HepG2 (cell line): ENCODE results near the gene SLC26A5. TPM values are rescaled to one million over a fixed set of nuclear protein-coding genes. Genes with fewer than 3 reads are reported as not detected.
A peak's percentile ranks its signal among the peaks of the same experiment; 100 is the strongest.

Experiments
- ATAC-seq: fragments of 200-7000 bp; cut with Tn5 transposase; 3 replicates; pipeline ENCODE4 v1.9.1; 2020; ENCODE audit warnings: mild to moderate bottlenecking, moderate library complexity
- BruUV-seq: library from RNA; stranded (reverse); fragments of 400-500 nt; replicated peaks from 2 replicates; lab custom pipeline; 2021; lab: Mats Ljungman, UMichigan
- CTCF ChIA-PET: fragments of 300-600 bp; formaldehyde crosslinking; extraction: SDS; loops from one replicate; lab custom pipeline; 2021; ENCODE audit warnings: low total read pairs, inconsistent platforms, low intra/inter-chr PET ratio; lab: Yijun Ruan, JAX
- POLR2A ChIA-PET: fragments of 350-600 bp; sonication (Branson Sonifier 250); formaldehyde crosslinking; loops from one replicate; lab custom pipeline; 2020; ENCODE audit warnings: antibody characterized with exemption, inconsistent platforms; lab: Yijun Ruan, JAX
- DNase-seq: peaks from one replicate; pipeline ENCODE4 v3.0.0-alpha.2; 2015; ENCODE audit warnings: low spot score
- FAIRE-seq: peaks from 3 replicates; lab custom pipeline; 2011; peaks lifted over from hg19 to GRCh38; lab: Jason Lieb, UNC
- H2AFZ ChIP-seq: one replicate; pipeline ENCODE4 v1.6.1; 2011; ENCODE audit warnings: low read length, inconsistent platforms
- H3K27ac ChIP-seq: fragments of 300-600 bp; 3 replicates; pipeline ENCODE4 v1.8.0; 2011; ENCODE audit warnings: mixed run types, mild to moderate bottlenecking, mixed read lengths, low read length, inconsistent platforms; ENCODE audit not compliant: insufficient read depth; ENCODE audit errors: extremely low read length
- H3K27me3 ChIP-seq, 2 experiments: fragments of 200-600 bp in 1 of 2; 2 replicates in 1 of 2; 3 replicates in 1 of 2; pipeline versions ENCODE4 v1.6.0 to v1.8.0; 2011; ENCODE audit warnings: low read length in 2 of 2, mild to moderate bottlenecking in 2 of 2, moderate library complexity in 2 of 2, inconsistent platforms in 1 of 2; ENCODE audit not compliant: insufficient read depth in 2 of 2, control insufficient read depth in 1 of 2
- H3K36me3 ChIP-seq, 2 experiments: fragments of 200-600 bp in 1 of 2; replicated peaks in 1 of 2; 2 replicates in 1 of 2; 3 replicates in 1 of 2; pipeline versions ENCODE4 v1.5.1 to v1.8.0; 2011; ENCODE audit warnings: low read length in 2 of 2, inconsistent platforms in 1 of 2; ENCODE audit not compliant: insufficient read depth in 2 of 2, control insufficient read depth in 1 of 2
- H3K4me1 ChIP-seq: 2 replicates; pipeline ENCODE4 v1.5.1; 2012; ENCODE audit warnings: low read length, inconsistent platforms; ENCODE audit not compliant: insufficient read depth
- H3K4me2 ChIP-seq: 2 replicates; pipeline ENCODE4 v1.6.0; 2011; ENCODE audit warnings: low read depth, low read length, inconsistent platforms
- H3K4me3 ChIP-seq, 3 experiments: fragments of 200-600 bp in 1 of 3; sonication (generic), shearing (Covaris generic) in 1 of 3; replicated peaks in 1 of 3; 2 replicates each; pipeline ENCODE4 v1.5.1; 2011 to 2016; ENCODE audit warnings: low read length in 3 of 3, inconsistent platforms in 2 of 3, low read depth in 2 of 3, mild to moderate bottlenecking in 2 of 3, control low read depth in 1 of 3, mixed read lengths in 1 of 3; ENCODE audit not compliant: insufficient read depth in 1 of 3
- H3K79me2 ChIP-seq: one replicate; pipeline ENCODE4 v1.6.1; 2011; ENCODE audit warnings: low read length, inconsistent platforms; ENCODE audit not compliant: insufficient read depth
- H3K9ac ChIP-seq: 2 replicates; pipeline ENCODE4 v1.6.0; 2011; ENCODE audit warnings: mild to moderate bottlenecking, low read depth, low read length, inconsistent platforms; ENCODE audit not compliant: insufficient read depth
- H3K9me3 ChIP-seq: 2 replicates; pipeline ENCODE4 v1.5.1; 2012; ENCODE audit warnings: mild to moderate bottlenecking, low read length
- H4K20me1 ChIP-seq: 2 replicates; pipeline ENCODE4 v1.6.0; 2011; ENCODE audit warnings: inconsistent platforms, mild to moderate bottlenecking, low read length, moderate library complexity; ENCODE audit not compliant: insufficient read depth
- CREBL2 ChIP-seq: sonication (generic); formaldehyde crosslinking; IDR thresholded peaks from 2 replicates; pipeline ENCODE4 v1.8.1; 2023; ENCODE audit warnings: missing genetic modification reagents, mild to moderate bottlenecking, borderline replicate concordance
- FOSL1 ChIP-seq: sonication (generic); formaldehyde crosslinking; IDR thresholded peaks from 2 replicates; pipeline ENCODE4 v1.9.0; 2021; ENCODE audit warnings: missing genetic modification reagents, borderline replicate concordance
- FOXA3 ChIP-seq: IDR thresholded peaks from 2 replicates; pipeline ENCODE4 v1.6.1; 2016; ENCODE audit warnings: missing genetic modification reagents, missing compliant biosample characterization
- GABPA ChIP-seq, 2 experiments: IDR thresholded peaks; 2 replicates each; pipeline ENCODE4 v1.6.1; 2011 to 2016; ENCODE audit warnings: low read depth in 2 of 2, low read length in 1 of 2, missing biosample characterization in 1 of 2, missing genetic modification characterization in 1 of 2
- HNRNPL ChIP-seq: fragments of 200-400 bp; formaldehyde crosslinking; IDR thresholded peaks from 2 replicates; pipeline ENCODE4 v1.6.1; 2017; ENCODE audit warnings: mild to moderate bottlenecking, low read depth, low read length
- LCORL ChIP-seq, 2 experiments: fragments of 450-650 bp in 1 of 2; sonication (generic) in 1 of 2; formaldehyde crosslinking in 1 of 2; IDR thresholded peaks; 2 replicates each; pipeline versions ENCODE4 v1.5.0 to v1.6.1; 2017 to 2020; ENCODE audit warnings: antibody characterized with exemption in 1 of 2, missing genetic modification reagents in 1 of 2
- MAX ChIP-seq: IDR thresholded peaks from 2 replicates; pipeline ENCODE4 v1.6.1; 2012; ENCODE audit warnings: inconsistent platforms
- U2AF1 ChIP-seq: fragments of 200-400 bp; formaldehyde crosslinking; optimal IDR thresholded peaks from 2 replicates; pipeline ENCODE3; 2017; ENCODE audit warnings: mild to moderate bottlenecking, low read depth, low read length
- ZBTB2 ChIP-seq: sonication (generic); formaldehyde crosslinking; IDR thresholded peaks from 2 replicates; pipeline ENCODE4 v1.8.0; 2022; ENCODE audit warnings: low read depth, missing genetic modification reagents
- ZFP36L2 ChIP-seq: sonication (generic); formaldehyde crosslinking; IDR thresholded peaks from 2 replicates; pipeline ENCODE4 v1.4.0; 2020; ENCODE audit warnings: missing genetic modification reagents
- ZNF292 ChIP-seq: sonication (generic); formaldehyde crosslinking; IDR thresholded peaks from 2 replicates; pipeline ENCODE4 v1.8.1; 2022; ENCODE audit warnings: mild to moderate bottlenecking, low read depth, missing genetic modification reagents, borderline replicate concordance
- ZNF33A ChIP-seq: sonication (generic); formaldehyde crosslinking; IDR thresholded peaks from 2 replicates; pipeline ENCODE4 v1.5.1; 2020; ENCODE audit warnings: missing genetic modification reagents, mild to moderate bottlenecking, moderate library complexity, borderline replicate concordance
- ZNF350 ChIP-seq: sonication (generic); formaldehyde crosslinking; IDR thresholded peaks from 2 replicates; pipeline ENCODE4 v1.4.0; 2020; ENCODE audit warnings: mild to moderate bottlenecking, low read depth, missing genetic modification reagents, borderline replicate concordance
- ZNF747 ChIP-seq: sonication (generic); formaldehyde crosslinking; IDR thresholded peaks from 2 replicates; pipeline ENCODE4 v1.8.1; 2023; ENCODE audit warnings: missing genetic modification reagents, mild to moderate bottlenecking, borderline replicate concordance
- ZNF780A ChIP-seq: sonication (generic); formaldehyde crosslinking; IDR thresholded peaks from 2 replicates; pipeline ENCODE4 v1.8.0; 2022; ENCODE audit warnings: mild to moderate bottlenecking, missing genetic modification reagents, moderate library complexity
- ZNF816 ChIP-seq: sonication (generic); formaldehyde crosslinking; IDR thresholded peaks from 2 replicates; pipeline ENCODE4 v1.8.0; 2022; ENCODE audit warnings: missing genetic modification reagents, mild to moderate bottlenecking, borderline replicate concordance
- WGBS: methylation state at CpG from one replicate; pipeline ENCODE4 v1.1.6; 2017; ENCODE audit warnings: low lambda C conversion rate; 5-methylcytosine and 5-hydroxymethylcytosine counted together
- in situ Hi-C: cut with HindIII; loops from 2 replicates; pipeline ENCODE4 v1.10.0; 2017; ENCODE audit warnings: low pct_unique_long_range_greater_than_20kb; ENCODE audit not compliant: extremely low pct_ligation_motif_present
- intact Hi-C: fragments of 100-400 bp; cut with micrococcal nuclease; formaldehyde crosslinking; loops from one replicate; pipeline ENCODE4 v1.10.0; 2022; ENCODE audit not compliant: unreplicated experiment
- polyA plus RNA-seq, 8 experiments: library from polyadenylated mRNA; depleted of rRNA in 3 of 8; stranded (reverse) in 7 of 8; unstranded in 1 of 8; fragments of >200 nt; fragmentation: Illumina TruSeq in 4 of 8; extraction: Trizol in 4 of 8; gene quantifications; 2 replicates each; pipeline versions ENCODE4 v1.2.1 to v1.2.3, GENCODE V29; 2011 to 2016; ENCODE audit warnings: low read depth in 4 of 8, missing spikeins in 1 of 8, mixed read lengths in 1 of 8; ENCODE audit not compliant: insufficient read depth in 1 of 8
- total RNA-seq, 5 experiments: library from RNA; depleted of rRNA; stranded (reverse); fragments of >200 nt; fragmentation: Illumina TruSeq; extraction: Trizol; gene quantifications; 2 replicates each; pipeline ENCODE4 v1.2.3, GENCODE V29; 2016; ENCODE audit warnings: low read depth in 1 of 5

SLC26A5 gene
- total and polyA plus RNA-seq, 2 of the 13 experiments (the other 11 are each of a cell fraction or from before 2014, with no cell fraction given) = 0.08 to 0.11 TPM

- DNase-seq (peak; percentile 29), FAIRE-seq (no peak), ATAC-seq (peak; percentile 31)
- POLR2A ChIA-PET = interaction anchor here (1.5 kb wide), 1 partner anchor 62 kb away, joined by 6 read pairs; no protein-coding TSS in a partner anchor
- H2AFZ ChIP-seq = no peak overlapping the region
- peaks cover 41% of the 10 kb centered on the region for H3K4me1 ChIP-seq
- intact Hi-C loops = loop anchor here (2.0 to 5.0 kb wide), 3 partner anchors 43 to 63 kb away; partner anchors contain the start of gene PMPCB
- CTCF ChIA-PET = no interaction called here
- under 1% methylated on average over 26 of the region's 26 CpGs for WGBS
- H3K9ac ChIP-seq = peak overlapping the region; percentile 92
- BruUV-seq = TSS peak; percentile 61
- peaks cover 67% of the 10 kb centered on the region for H3K79me2 ChIP-seq
- peak overlapping the region; percentile 82 for H3K27ac ChIP-seq
- peaks cover 2 to 27% of the 10 kb centered on the region in 2 experiments; a peak in 4 of 5 replicates for H3K36me3 ChIP-seq
- H3K27me3 ChIP-seq = no peaks in the 10 kb centered on the region; a peak in 1 of 5 replicates
- peak overlapping the region; percentile 75 to 92 (median 86) for H3K4me3 ChIP-seq
- H4K20me1 ChIP-seq = peaks cover 7% of the 10 kb centered on the region; the same call in 1 of the 2 replicates
- H3K4me2 ChIP-seq = peak overlapping the region; percentile 85
- 0 out of 2 replicates have a peak, but pooled peaks have one; percentile 9 for TF ChIP-seq ZNF816 (CRISPR knock-in tag)
- 0 out of 2 replicates have a peak, but pooled peaks have one; percentile 48 for TF ChIP-seq ZNF780A (CRISPR knock-in tag)
- TF ChIP-seq CREBL2 = 0 out of 2 replicates have a peak, but pooled peaks have one; percentile 10
- peak; percentile 75 for TF ChIP-seq U2AF1
- no peak for TF ChIP-seq LCORL (IDR thresholded peaks at IDR 0.05)
- no peak for TF ChIP-seq LCORL (CRISPR knock-in tag; IDR thresholded peaks at IDR 0.05)
- no peak for TF ChIP-seq MAX
- TF ChIP-seq ZBTB2 (CRISPR knock-in tag) = 0 out of 2 replicates have a peak, but pooled peaks have one; percentile 13
- 0 out of 2 replicates have a peak, but pooled peaks have one; percentile 11 for TF ChIP-seq ZNF747 (CRISPR knock-in tag)
- no peak for TF ChIP-seq FOXA3 (CRISPR knock-in tag)
- TF ChIP-seq GABPA (IDR thresholded peaks at IDR 0.05; ENCODE audit: low read depth, low read length) = no peak
- TF ChIP-seq GABPA (CRISPR knock-in tag; IDR thresholded peaks at IDR 0.05; ENCODE audit: low read depth) = 0 out of 2 replicates have a peak, but pooled peaks have one; percentile 1
- no peak for TF ChIP-seq ZFP36L2
- no peak for TF ChIP-seq ZNF292 (CRISPR knock-in tag)
- no peak for TF ChIP-seq HNRNPL
- no peak for TF ChIP-seq FOSL1 (CRISPR knock-in tag)
- peak; percentile 60; the same call in 1 of the 2 replicates for TF ChIP-seq ZNF350 (CRISPR knock-in tag)
- peak; percentile 53; the same call in 1 of the 2 replicates for TF ChIP-seq ZNF33A (CRISPR knock-in tag)
- no peaks in the 10 kb centered on the region for H3K9me3 ChIP-seq
- in situ Hi-C loops = loop anchor here (10.0 kb wide), 1 partner anchor 61 kb away; no protein-coding TSS in a partner anchor
Measured at GRCh38 chr7:103343758-103344452, 102.1 kb downstream of the SLC26A5 start.
